GM12878 (cell line): ENCODE results near the gene OR56A1.

ENCODE experiments used
- BMI1 ChIP-seq: fragments of 450-650 bp; IDR thresholded peaks from 2 replicates; pipeline ENCODE4 v1.6.1; 2016; ENCODE audit warnings: mild to moderate bottlenecking, moderate library complexity, borderline replicate concordance
- EP300 ChIP-seq, 2 experiments: fragments of 150-350 bp in 1 of 2; IDR thresholded peaks; 2 replicates each; pipeline ENCODE4 v1.6.1; 2011 to 2012; ENCODE audit warnings: low read depth in 2 of 2, low read length in 2 of 2, borderline replicate concordance in 1 of 2, improper control_type of control experiment in 1 of 2, inconsistent platforms in 1 of 2; ENCODE audit not compliant: control insufficient read depth in 1 of 2
- MYB ChIP-seq: fragments of 150-350 bp; IDR thresholded peaks from 2 replicates; pipeline ENCODE4 v1.6.1; 2014; ENCODE audit warnings: mild to moderate bottlenecking, low read depth, low read length, borderline replicate concordance
- POLR2A ChIP-seq: IDR thresholded peaks from 2 replicates; pipeline ENCODE4 v1.6.1; 2011; ENCODE audit warnings: low read depth, mild to moderate bottlenecking, low read length
- ZNF274 ChIP-seq: IDR thresholded peaks from one replicate; pipeline ENCODE4 v1.8.0; 2011; ENCODE audit not compliant: insufficient read length, insufficient read depth
- TF ChIP-seq, protein P1 (sequence below), 3 experiments: IDR thresholded peaks in 2 of 3; conservative IDR thresholded peaks in 1 of 3; 2 replicates each; pipeline ENCODE4 v1.5.1; 2011; ENCODE audit warnings: low read depth in 3 of 3, low read length in 3 of 3, mild to moderate bottlenecking in 3 of 3, control low read depth in 2 of 3, moderate library complexity in 2 of 3, inconsistent platforms in 1 of 3, mixed read lengths in 1 of 3; ENCODE audit not compliant: control insufficient read depth in 2 of 3, insufficient read depth in 1 of 3; ENCODE audit errors: extremely low read depth in 1 of 3

DNA sequence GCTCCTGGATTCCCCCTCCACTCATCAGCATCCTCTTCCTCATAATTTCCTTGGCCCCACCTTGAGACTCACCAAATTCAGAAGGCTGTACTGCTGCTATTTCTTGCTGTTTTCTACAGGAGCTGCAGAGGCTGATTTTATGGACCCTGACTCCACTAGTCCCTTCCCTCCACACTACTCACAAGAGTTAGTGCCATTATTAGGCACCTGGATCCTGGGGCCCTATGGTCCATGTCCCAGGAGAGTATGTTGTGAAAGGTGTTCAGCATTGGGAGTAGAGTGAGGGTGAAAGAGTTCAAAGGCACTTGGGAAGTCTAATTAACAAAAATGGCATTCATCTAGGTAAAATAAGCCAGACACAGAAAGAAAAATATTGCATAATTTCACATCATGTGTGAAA lies 23.7 kb downstream of the OR56A1 start, which contains the start of gene OR56A4:
- TF ChIP-seq BMI1 (no peak), MYB (no peak), POLR2A (no peak), ZNF274 (no peak), EP300 (IDR thresholded peaks at IDR 0.05; ENCODE audit: borderline replicate concordance in 1 of 2, control insufficient read depth in 1 of 2, low read depth in 2 of 2, low read length in 2 of 2) (no peak)
- TF ChIP-seq, protein P1, sequence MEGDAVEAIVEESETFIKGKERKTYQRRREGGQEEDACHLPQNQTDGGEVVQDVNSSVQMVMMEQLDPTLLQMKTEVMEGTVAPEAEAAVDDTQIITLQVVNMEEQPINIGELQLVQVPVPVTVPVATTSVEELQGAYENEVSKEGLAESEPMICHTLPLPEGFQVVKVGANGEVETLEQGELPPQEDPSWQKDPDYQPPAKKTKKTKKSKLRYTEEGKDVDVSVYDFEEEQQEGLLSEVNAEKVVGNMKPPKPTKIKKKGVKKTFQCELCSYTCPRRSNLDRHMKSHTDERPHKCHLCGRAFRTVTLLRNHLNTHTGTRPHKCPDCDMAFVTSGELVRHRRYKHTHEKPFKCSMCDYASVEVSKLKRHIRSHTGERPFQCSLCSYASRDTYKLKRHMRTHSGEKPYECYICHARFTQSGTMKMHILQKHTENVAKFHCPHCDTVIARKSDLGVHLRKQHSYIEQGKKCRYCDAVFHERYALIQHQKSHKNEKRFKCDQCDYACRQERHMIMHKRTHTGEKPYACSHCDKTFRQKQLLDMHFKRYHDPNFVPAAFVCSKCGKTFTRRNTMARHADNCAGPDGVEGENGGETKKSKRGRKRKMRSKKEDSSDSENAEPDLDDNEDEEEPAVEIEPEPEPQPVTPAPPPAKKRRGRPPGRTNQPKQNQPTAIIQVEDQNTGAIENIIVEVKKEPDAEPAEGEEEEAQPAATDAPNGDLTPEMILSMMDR (IDR thresholded peaks at IDR 0.05 in 2 of 3, conservative IDR thresholded peaks at IDR 0.05 in 1 of 3; ENCODE audit: control insufficient read depth in 2 of 3, extremely low read depth in 1 of 3, insufficient read depth in 1 of 3, low read depth in 3 of 3, low read length in 3 of 3) = no peak
